Measurements from ENCODE around the gene GNPTAB. TPM values are rescaled to one million over a fixed set of nuclear protein-coding genes. Genes with fewer than 3 reads are reported as not detected.
"Not testable (repeated sequence)": the region's sequence is repeated elsewhere in the genome, so short reads cannot be mapped to it uniquely, and the experiment has no call there.

The GNPTAB gene
- total and polyA plus RNA-seq, 7 donors: 12.0 to 42.2 (median 25.4) TPM

- 60 to 89% methylated on average over 2 of the region's 2 CpGs for WGBS, 2 donors
- H3K27ac ChIP-seq: no peak overlapping the region
- H3K4me3 ChIP-seq: no peak overlapping the region
- intact Hi-C loops (cut with DNase I): no loop called here
- H3K36me3 ChIP-seq: no peaks in the 10 kb centered on the region
- H3K9me3 ChIP-seq: no peaks in the 10 kb centered on the region
- TF ChIP-seq POLR2A (IDR thresholded peaks at IDR 0.05): no peak
- no peak for TF ChIP-seq CTCF (IDR thresholded peaks at IDR 0.05)
- TF ChIP-seq EP300 (IDR thresholded peaks at IDR 0.05): no peak
- no peak for TF ChIP-seq POLR2AphosphoS5 (IDR thresholded peaks at IDR 0.05)
- H3K4me1 ChIP-seq: peaks cover 0 to 17% (median 10%) of the 10 kb centered on the region in 4 donors
- no peak for DNase-seq
- H3K27me3 ChIP-seq: no peaks in the 10 kb centered on the region
Observed at GRCh38 chr12:101819467-101819866, 11.3 kb downstream of the GNPTAB start.

- intact Hi-C loops (cut with DNase I); DNase-seq; H3K4me1 ChIP-seq; H3K4me3 ChIP-seq; H3K36me3 ChIP-seq; H3K27me3 ChIP-seq; H3K9me3 ChIP-seq; H3K27ac ChIP-seq: not testable (repeated sequence)
- WGBS, 2 donors: 97 to 98% methylated on average over 4 of the region's 4 CpGs
Observed at GRCh38 chr12:101818689-101819088, 12.1 kb downstream of the GNPTAB start.

GRCh38 chr12:101813117-101813516 lies 17.6 kb downstream of the GNPTAB start:
- H3K36me3 ChIP-seq: no peaks in the 10 kb centered on the region
- H3K27me3 ChIP-seq: no peaks in the 10 kb centered on the region
- H3K4me1 ChIP-seq: peaks cover 0 to 8% (median 3%) of the 10 kb centered on the region in 4 donors
- intact Hi-C loops (cut with DNase I): no loop called here
- H3K27ac ChIP-seq: no peak overlapping the region
- TF ChIP-seq POLR2A (IDR thresholded peaks at IDR 0.05): no peak
- WGBS, 2 donors: 95% methylated on average over 2 of the region's 2 CpGs
- no peak for DNase-seq
- no peak overlapping the region for H3K4me3 ChIP-seq
- H3K9me3 ChIP-seq: no peaks in the 10 kb centered on the region

GRCh38 chr12:101812716-101813115 lies 18.0 kb downstream of the GNPTAB start:
- H3K36me3 ChIP-seq; H3K9me3 ChIP-seq; intact Hi-C loops (cut with DNase I); H3K27ac ChIP-seq; DNase-seq; H3K4me1 ChIP-seq; H3K4me3 ChIP-seq; H3K27me3 ChIP-seq: not testable (repeated sequence)
- WGBS, 2 donors: 98 to 100% methylated on average over 1 of the region's 1 CpG

- H3K9me3 ChIP-seq; DNase-seq; H3K4me3 ChIP-seq; H3K4me1 ChIP-seq; intact Hi-C loops (cut with DNase I); H3K36me3 ChIP-seq; H3K27me3 ChIP-seq; H3K27ac ChIP-seq: not testable (repeated sequence)
- WGBS, 2 donors: 90 to 93% methylated on average over 6 of the region's 6 CpGs
Observed at GRCh38 chr12:101811342-101811741, 19.4 kb downstream of the GNPTAB start.

- Histone ChIP-seq H3K4me1 (peaks cover 0 to 8% (median 3%) of the 10 kb centered on the region in 4 donors), H3K27ac (no peak overlapping the region), H3K36me3 (no peaks in the 10 kb centered on the region), H3K9me3 (no peaks in the 10 kb centered on the region), H3K27me3 (no peaks in the 10 kb centered on the region), H3K4me3 (no peak overlapping the region)
- intact Hi-C loops (cut with DNase I): no loop called here
- TF ChIP-seq EP300 (IDR thresholded peaks at IDR 0.05) (no peak), POLR2A (IDR thresholded peaks at IDR 0.05) (no peak), CTCF (IDR thresholded peaks at IDR 0.05) (no peak), POLR2AphosphoS5 (IDR thresholded peaks at IDR 0.05) (no peak)
- DNase-seq: no peak
- WGBS, 2 donors: 61 to 82% methylated on average over 2 of the region's 2 CpGs
Observed at GRCh38 chr12:101809208-101809607, 21.6 kb downstream of the GNPTAB start.

GRCh38 chr12:101806265-101806664 lies 24.5 kb downstream of the GNPTAB start:
- H3K9me3 ChIP-seq: no peaks in the 10 kb centered on the region
- H3K27ac ChIP-seq: no peak overlapping the region
- H3K27me3 ChIP-seq: no peaks in the 10 kb centered on the region
- 60 to 82% methylated on average over 1 of the region's 1 CpG for WGBS, 2 donors
- peaks cover 0 to 8% (median 3%) of the 10 kb centered on the region in 4 donors for H3K4me1 ChIP-seq
- TF ChIP-seq POLR2A (IDR thresholded peaks at IDR 0.05) (no peak), EP300 (IDR thresholded peaks at IDR 0.05) (no peak), CTCF (IDR thresholded peaks at IDR 0.05) (no peak), POLR2AphosphoS5 (IDR thresholded peaks at IDR 0.05) (no peak)
- intact Hi-C loops (cut with DNase I): no loop called here
- no peaks in the 10 kb centered on the region for H3K36me3 ChIP-seq
- DNase-seq: no peak
- no peak overlapping the region for H3K4me3 ChIP-seq

All from sigmoid colon (tissue), 7 donors.